ENCODE results near the gene SPSB2.

- TF ChIP-seq EZH2phosphoT487 (IDR thresholded peaks at IDR 0.05; ENCODE audit: low read length) (no peak), CTCF (IDR thresholded peaks at IDR 0.05; ENCODE audit: low read length) (peak; percentile 87), EZH2 (optimal IDR thresholded peaks at IDR 0.05; ENCODE audit: low read depth, low read length) (no peak)
These were observed 47.5 kb downstream of the SPSB2 start for GRCh38 chr12:6825398-6826124.
